Activated T-cell treated with anti-CD3 and anti-CD28 coated beads for 1 hour (primary cell): ENCODE data around the gene TESPA1.
"Not testable (repeated sequence)": the region's sequence is repeated elsewhere in the genome, so short reads cannot be mapped to it uniquely, and the experiment has no call there.

Source experiments
- DNase-seq: peaks from one replicate; pipeline ENCODE4 v3.0.0-alpha.2; 2020; ENCODE audit warnings: low read depth

The TESPA1 gene

GRCh38 chr12:54945082-54945481 is 39.5 kb downstream of the TESPA1 start:
- DNase-seq, result no peak

DNA sequence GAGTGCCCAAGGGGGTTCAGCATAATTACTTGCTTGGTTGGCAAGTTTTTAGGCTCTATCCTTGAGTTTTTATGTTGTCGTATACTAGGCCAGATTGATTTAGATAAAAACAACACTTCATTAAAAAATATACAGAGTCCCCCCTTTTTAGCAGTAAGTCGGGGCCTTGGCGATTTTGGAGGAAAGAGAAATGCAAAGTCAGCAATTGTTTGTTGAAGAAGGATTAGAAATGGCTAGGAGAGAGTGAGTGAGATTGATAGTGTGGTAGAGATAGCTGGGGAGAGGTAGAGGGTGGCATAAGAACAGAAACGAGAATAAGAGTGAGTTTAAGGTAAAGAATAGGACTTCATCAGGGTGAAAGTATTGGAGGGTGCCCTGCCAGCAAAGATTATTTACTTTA is 41.3 kb downstream of the TESPA1 start:
- DNase-seq, result not testable (repeated sequence)

DNA sequence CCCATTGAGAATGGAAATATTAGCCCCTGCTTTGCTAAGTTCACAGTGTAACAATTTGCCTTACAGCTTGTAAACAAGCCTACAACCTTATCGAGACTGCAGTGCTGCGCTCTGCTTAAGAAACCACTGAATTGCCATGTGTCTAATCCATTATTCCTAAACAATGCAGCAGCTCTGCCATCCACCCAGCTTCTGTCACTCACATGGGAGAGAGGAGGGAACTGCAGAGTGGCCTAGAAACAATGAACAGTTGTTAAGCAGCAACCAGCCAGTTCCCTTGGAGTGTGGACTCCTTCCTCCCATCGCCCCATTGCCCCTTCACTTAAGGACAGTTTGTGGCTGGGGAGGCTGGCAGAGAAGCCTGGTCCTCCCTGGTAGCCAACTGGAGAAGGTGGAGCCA is 42.9 kb downstream of the TESPA1 start:
- no peak for DNase-seq

DNA sequence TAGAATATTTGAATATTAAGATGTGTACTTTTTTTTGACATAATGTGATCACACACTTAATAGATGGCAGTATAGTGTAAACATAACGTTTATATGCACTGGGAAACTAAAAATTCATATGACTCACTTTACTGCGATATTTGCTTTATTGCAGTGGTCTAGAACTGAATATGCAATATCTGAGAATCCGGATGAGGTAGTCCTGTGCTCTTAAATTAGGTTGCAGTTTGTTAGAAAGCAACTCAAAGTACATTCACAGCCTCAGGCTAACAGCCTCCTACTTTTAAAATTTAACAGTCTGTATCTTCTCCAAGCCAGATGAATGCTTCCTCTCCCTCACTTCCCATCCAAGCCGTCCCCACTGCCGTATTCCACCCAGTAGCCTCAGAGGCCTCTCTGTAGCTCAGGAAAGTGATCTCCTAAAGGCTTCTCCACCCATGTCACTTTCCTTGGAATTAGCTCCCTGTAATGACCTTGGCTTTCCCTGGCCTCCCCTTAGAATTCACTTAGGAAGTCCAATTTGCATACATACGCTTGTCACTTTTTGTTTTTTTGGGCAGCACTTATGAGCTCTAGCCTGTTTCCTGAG is 43.7 kb downstream of the TESPA1 start:
- no peak for DNase-seq

GRCh38 chr12:54937929-54938328 is 46.6 kb downstream of the TESPA1 start:
- no peak for DNase-seq

GRCh38 chr12:54937376-54937775 is 47.2 kb downstream of the TESPA1 start:
- DNase-seq, result no peak

DNA sequence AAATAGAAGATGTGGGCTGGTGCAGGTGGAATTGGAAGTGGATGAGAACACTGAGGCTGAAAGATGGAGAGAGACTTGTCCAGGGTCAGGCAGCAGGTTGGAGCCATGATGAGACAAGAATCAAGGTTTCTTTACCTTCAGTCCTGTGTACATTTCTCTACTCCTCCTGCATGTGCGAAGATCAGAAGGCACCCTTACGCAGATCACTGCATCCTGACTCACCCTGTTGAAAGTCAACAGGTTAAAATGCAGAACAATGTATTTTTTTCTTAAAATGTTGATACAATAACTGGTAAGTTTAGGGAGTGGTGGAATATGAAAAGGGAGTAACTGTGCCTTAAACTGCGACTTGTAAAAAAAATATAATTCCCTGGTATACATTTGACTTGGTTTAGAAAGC is 47.8 kb downstream of the TESPA1 start:
- no peak for DNase-seq

GRCh38 chr12:54935235-54935951 is 49.2 kb downstream of the TESPA1 start:
- no peak for DNase-seq

- no peak for DNase-seq
Observed at GRCh38 chr12:54934419-54934818, 50.1 kb downstream of the TESPA1 start.

GRCh38 chr12:54933376-54933775 is 51.2 kb downstream of the TESPA1 start:
- DNase-seq, result no peak

- DNase-seq, result no peak
Observed at GRCh38 chr12:54932691-54933090, 51.9 kb downstream of the TESPA1 start.

GRCh38 chr12:54932038-54932437 is 52.5 kb downstream of the TESPA1 start:
- no peak for DNase-seq

DNA sequence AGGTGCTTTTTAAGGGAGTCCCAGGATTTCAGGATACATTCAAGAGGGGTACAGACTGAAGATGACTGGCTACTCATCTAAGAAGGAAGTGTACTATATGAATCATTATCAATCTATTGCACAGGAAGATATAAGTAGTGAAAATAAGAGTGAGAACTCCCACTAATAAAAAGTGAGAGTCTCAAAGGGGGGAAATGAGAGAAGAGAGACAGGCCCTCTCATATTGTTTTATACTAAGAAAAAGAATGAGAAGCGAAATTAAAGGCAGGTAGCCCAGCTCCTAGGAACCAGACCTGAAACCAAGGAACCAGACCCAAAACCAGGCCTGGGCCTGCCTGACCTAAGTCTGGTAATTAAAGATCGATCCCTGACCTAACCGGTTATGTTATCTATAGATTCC is 54.6 kb downstream of the TESPA1 start:
- DNase-seq, result no peak

DNA sequence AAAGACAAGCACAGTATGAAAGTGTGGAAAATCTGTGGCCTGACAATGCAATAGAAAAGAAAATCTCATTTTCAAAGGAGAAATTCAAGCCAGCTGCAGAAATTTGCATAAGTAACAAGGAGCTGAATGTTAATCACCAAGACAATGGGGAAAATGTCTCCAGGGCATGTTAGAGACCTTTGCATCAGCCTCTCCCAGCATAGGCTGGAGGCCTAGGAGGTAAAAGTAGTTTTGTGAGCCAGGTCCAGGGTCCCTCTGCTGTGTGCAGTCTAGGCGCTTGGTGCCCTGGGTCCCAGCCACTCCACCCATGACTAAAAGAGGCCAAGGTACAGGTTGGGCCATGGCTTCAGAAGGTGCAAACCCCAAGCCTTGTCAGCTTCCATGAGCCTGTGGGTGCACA is 58.3 kb downstream of the TESPA1 start:
- DNase-seq, result no peak

DNA sequence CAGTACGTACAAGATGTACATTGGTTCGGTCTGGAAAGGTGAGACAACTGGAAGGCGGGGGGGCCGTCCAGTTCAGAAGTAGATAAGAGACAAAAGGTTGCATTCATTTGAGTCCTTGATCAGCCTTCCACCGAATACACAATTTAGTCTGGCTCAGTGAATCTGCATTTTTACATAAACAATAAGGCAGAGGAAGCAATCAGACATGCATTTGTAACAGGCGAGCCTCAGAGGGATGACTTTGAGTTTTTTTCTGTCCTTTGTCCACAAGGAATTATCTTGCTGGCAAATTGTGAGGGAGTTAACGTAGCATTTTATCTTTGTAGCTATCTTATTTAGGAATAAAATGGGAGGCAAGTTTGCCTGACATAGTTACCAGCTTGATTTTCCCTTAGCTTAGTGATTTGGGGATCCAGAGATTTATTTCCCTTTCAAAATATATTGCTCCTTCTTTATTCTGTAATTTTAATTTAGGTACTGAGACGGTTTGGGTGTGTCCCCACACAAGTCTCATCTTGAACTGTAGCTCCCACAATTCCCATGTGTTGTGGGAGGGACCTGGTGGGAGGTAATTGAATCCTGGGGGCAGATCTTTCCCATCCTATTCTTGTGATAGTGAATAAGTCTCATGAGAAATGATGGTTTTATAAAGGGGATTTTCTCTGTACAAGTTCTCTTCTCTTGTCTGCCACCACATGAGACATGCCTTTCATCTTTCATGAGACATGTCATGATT is 59.4 kb downstream of the TESPA1 start:
- no peak for DNase-seq

DNA sequence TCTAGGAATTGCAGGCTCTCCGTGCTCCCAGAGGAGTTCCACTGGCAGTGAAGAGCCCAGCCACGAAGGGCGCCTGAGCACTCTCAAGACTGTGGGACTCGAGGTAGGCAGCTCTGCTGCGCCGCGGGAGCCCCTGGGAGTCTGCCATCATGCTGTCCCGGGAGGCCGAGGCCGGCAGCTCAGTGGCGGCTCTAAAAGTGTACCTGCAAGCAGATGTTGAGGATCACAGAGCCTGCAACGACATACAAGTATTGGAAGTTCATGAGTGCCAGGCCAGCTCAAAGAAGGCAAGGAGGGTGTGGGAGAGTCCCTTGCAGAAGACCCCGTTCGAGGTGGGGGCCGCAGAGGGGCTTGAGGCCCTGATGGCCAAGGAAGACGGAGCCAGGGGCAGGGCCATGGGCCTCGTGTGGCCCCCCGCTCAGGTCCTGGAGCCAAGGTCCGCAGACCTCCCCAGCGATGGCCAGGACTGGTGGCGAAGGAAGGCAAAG is 67.5 kb downstream of the TESPA1 start:
- DNase-seq, result no peak
